Liver (tissue), 9 donors: ENCODE data around the gene IRF2BP2. TPM values are rescaled to one million over a fixed set of nuclear protein-coding genes. Genes with fewer than 3 reads are reported as not detected.

Experiments used
- DNase-seq: peaks from one replicate; pipeline ENCODE4 v3.0.0-alpha.2; 2017; ENCODE audit warnings: low spot score
- H3K27ac ChIP-seq, 2 donors: one replicate each; pipeline ENCODE4 v1.7.0; 2013; ENCODE audit warnings: inconsistent platforms in 2 of 2, low read length in 2 of 2, control low read depth in 1 of 2, low read depth in 1 of 2, mild to moderate bottlenecking in 1 of 2
- H3K27me3 ChIP-seq, 4 donors: one replicate each; pipeline versions ENCODE4 v1.6.1 to v1.7.0; 2013; ENCODE audit warnings: low read length in 3 of 4, inconsistent platforms in 1 of 4, mild to moderate bottlenecking in 1 of 4, moderate library complexity in 1 of 4; ENCODE audit not compliant: control insufficient read depth in 4 of 4, insufficient read depth in 4 of 4
- H3K36me3 ChIP-seq, 4 donors: one replicate each; pipeline versions ENCODE4 v1.6.1 to v1.7.0; 2013; ENCODE audit warnings: low read length in 3 of 4, mild to moderate bottlenecking in 3 of 4, low read depth in 1 of 4, moderate library complexity in 1 of 4; ENCODE audit not compliant: control insufficient read depth in 4 of 4, insufficient read depth in 3 of 4
- H3K4me1 ChIP-seq, 4 donors: one replicate each; pipeline versions ENCODE4 v1.6.1 to v1.7.0; 2013; ENCODE audit warnings: low read length in 3 of 4, mild to moderate bottlenecking in 3 of 4, moderate library complexity in 1 of 4; ENCODE audit not compliant: control insufficient read depth in 4 of 4, insufficient read depth in 4 of 4
- H3K4me3 ChIP-seq, 3 donors: one replicate each; pipeline versions ENCODE4 v1.6.1 to v1.7.0; 2013; ENCODE audit warnings: low read length in 3 of 3, control low read depth in 1 of 3, low read depth in 1 of 3, mild to moderate bottlenecking in 1 of 3
- H3K9ac ChIP-seq, 2 donors: one replicate each; pipeline ENCODE4 v1.7.0; 2013; ENCODE audit warnings: low read length in 2 of 2, mild to moderate bottlenecking in 2 of 2, moderate library complexity in 2 of 2, control low read depth in 1 of 2, low read depth in 1 of 2
- H3K9me3 ChIP-seq, 4 donors: one replicate each; pipeline versions ENCODE4 v1.6.1 to v1.7.0; 2013; ENCODE audit warnings: low read length in 3 of 4; ENCODE audit not compliant: control insufficient read depth in 4 of 4
- ATF3 ChIP-seq: IDR thresholded peaks from 2 replicates; pipeline ENCODE4 v1.6.1; 2016; ENCODE audit warnings: antibody characterized with exemption
- CTCF ChIP-seq: fragments of 150-350 bp; IDR thresholded peaks from 2 replicates; pipeline ENCODE4 v1.5.1; 2017; ENCODE audit warnings: improper control_type of control experiment, low read depth, low read length; ENCODE audit not compliant: missing input control
- EGR1 ChIP-seq, 2 donors: IDR thresholded peaks; 2 replicates each; pipeline ENCODE4 v1.6.1; 2016 to 2018; ENCODE audit warnings: antibody characterized with exemption in 2 of 2, low read depth in 2 of 2
- FOXA1 ChIP-seq: IDR thresholded peaks from 2 replicates; pipeline ENCODE4 v1.6.1; 2016; ENCODE audit warnings: antibody characterized with exemption
- FOXA2 ChIP-seq: IDR thresholded peaks from 2 replicates; pipeline ENCODE4 v1.6.1; 2016; ENCODE audit warnings: antibody characterized with exemption
- GABPA ChIP-seq, 2 donors: IDR thresholded peaks in 1 of 2; conservative IDR thresholded peaks in 1 of 2; 2 replicates each; pipeline ENCODE4 v1.6.1; 2016; ENCODE audit warnings: antibody characterized with exemption in 2 of 2, mild to moderate bottlenecking in 1 of 2, moderate library complexity in 1 of 2
- HNF4A ChIP-seq, 2 donors: conservative IDR thresholded peaks; 2 replicates each; pipeline ENCODE4 v1.6.1; 2016; ENCODE audit warnings: antibody characterized with exemption in 2 of 2, mild to moderate bottlenecking in 2 of 2
- HNF4G ChIP-seq: IDR thresholded peaks from 2 replicates; pipeline ENCODE4 v1.6.1; 2016; ENCODE audit warnings: antibody characterized with exemption
- JUND ChIP-seq, 2 donors: IDR thresholded peaks; 2 replicates each; pipeline ENCODE4 v1.6.1; 2016; ENCODE audit warnings: antibody characterized with exemption in 2 of 2
- MAX ChIP-seq: IDR thresholded peaks from 2 replicates; pipeline ENCODE4 v1.6.1; 2016; ENCODE audit warnings: antibody characterized with exemption
- NR2F2 ChIP-seq: IDR thresholded peaks from 2 replicates; pipeline ENCODE4 v1.6.1; 2016; ENCODE audit warnings: antibody characterized with exemption
- RAD21 ChIP-seq, 2 donors: IDR thresholded peaks; 2 replicates each; pipeline ENCODE4 v1.6.1; 2016; ENCODE audit warnings: antibody characterized with exemption in 2 of 2, mild to moderate bottlenecking in 2 of 2
- REST ChIP-seq: IDR thresholded peaks from 2 replicates; pipeline ENCODE4 v1.6.1; 2016; ENCODE audit warnings: antibody characterized with exemption, mild to moderate bottlenecking
- RXRA ChIP-seq, 2 donors: IDR thresholded peaks; 2 replicates each; pipeline ENCODE4 v1.6.1; 2017 to 2018; ENCODE audit warnings: antibody characterized with exemption in 2 of 2, mild to moderate bottlenecking in 1 of 2
- SP1 ChIP-seq: IDR thresholded peaks from 2 replicates; pipeline ENCODE4 v1.6.1; 2018; ENCODE audit warnings: antibody characterized with exemption, mild to moderate bottlenecking
- TAF1 ChIP-seq: conservative IDR thresholded peaks from 2 replicates; pipeline ENCODE4 v1.6.1; 2016; ENCODE audit warnings: antibody characterized with exemption, mild to moderate bottlenecking
- YY1 ChIP-seq: IDR thresholded peaks from 2 replicates; pipeline ENCODE4 v1.6.1; 2016; ENCODE audit warnings: antibody characterized with exemption, mild to moderate bottlenecking
- ZBTB33 ChIP-seq: IDR thresholded peaks from 2 replicates; pipeline ENCODE4 v1.6.1; 2016; ENCODE audit warnings: antibody characterized with exemption
- WGBS: extraction: QIAGEN DNeasy Blood & Tissue Kit; methylation state at CpG from one replicate; pipeline ENCODE4 v1.1.7; 2013; 5-methylcytosine and 5-hydroxymethylcytosine counted together
- polyA plus RNA-seq, 2 donors: library from polyadenylated mRNA; stranded (reverse) in 1 of 2; unstranded in 1 of 2; fragments of 200-250 nt in 1 of 2; fragments of >200 nt in 1 of 2; fragmentation: Nextera tagmentation in 1 of 2; extraction: Ambion mirVana in 1 of 2; gene quantifications; one replicate each; pipeline versions ENCODE4 v1.2.1 to v1.2.3, GENCODE V29; 2013 to 2015
- total RNA-seq, 2 donors: library from RNA; depleted of rRNA; stranded (reverse); fragments of >200 nt; gene quantifications; one replicate each; pipeline ENCODE4 v1.2.3, GENCODE V29; 2014
- donor health status: healthy.
- donor health status: healthy.
- donor health status: healthy.
- donor health status: healthy.
- donor health status: healthy.

The IRF2BP2 gene
- total and polyA plus RNA-seq, 4 donors: 22.2 to 48.2 (median 35.4) TPM

GRCh38 chr1:234617986-234618736 is 8.2 kb upstream of the IRF2BP2 start:
- Histone ChIP-seq H3K4me1 (peaks cover 14 to 59% (median 33%) of the 10 kb centered on the region in 4 donors), H3K4me3 (no peak overlapping the region), H3K9ac (peak overlapping the region; percentile 28 to 61), H3K27ac (peak overlapping the region; percentile 88 to 90), H3K9me3 (no peaks in the 10 kb centered on the region), H3K36me3 (no peaks in the 10 kb centered on the region), H3K27me3 (no peaks in the 10 kb centered on the region)
- DNase-seq: no peak
- 47% methylated on average over 7 of the region's 7 CpGs for WGBS
- TF ChIP-seq RXRA (IDR thresholded peaks at IDR 0.05): peak in 1 of 2 donors; percentile 25
- peak; percentile 22 to 27 for TF ChIP-seq HNF4A (conservative IDR thresholded peaks at IDR 0.05)
- TF ChIP-seq EGR1 (IDR thresholded peaks at IDR 0.05; ENCODE audit: low read depth in 2 of 2): peak in 1 of 2 donors; percentile 9
- TF ChIP-seq YY1: peak; percentile 12
- TF ChIP-seq RAD21 (IDR thresholded peaks at IDR 0.05): peak in 1 of 2 donors; percentile 26
- TF ChIP-seq NR2F2: peak; percentile 16
- TF ChIP-seq SP1: peak; percentile 15
- TF ChIP-seq FOXA2: no peak
- no peak for TF ChIP-seq GABPA (IDR thresholded peaks at IDR 0.05 in 1 of 2, conservative IDR thresholded peaks at IDR 0.05 in 1 of 2)

- DNase-seq: no peak
- peak overlapping the region; percentile 88 to 90 for H3K27ac ChIP-seq
- 50% methylated on average over 14 of the region's 14 CpGs for WGBS
- H3K36me3 ChIP-seq: no peaks in the 10 kb centered on the region
- H3K9ac ChIP-seq: peak overlapping the region in 1 of 2 donors; percentile 14
- no peaks in the 10 kb centered on the region for H3K9me3 ChIP-seq
- peak; percentile 96 for TF ChIP-seq SP1
- TF ChIP-seq REST: peak; percentile 64
- no peak for TF ChIP-seq CTCF
- peak; percentile 39 for TF ChIP-seq HNF4G
- peak; percentile 92 for TF ChIP-seq MAX
- peak in 1 of 2 donors; percentile 83 for TF ChIP-seq EGR1 (IDR thresholded peaks at IDR 0.05; ENCODE audit: low read depth in 2 of 2)
- peak; percentile 87 for TF ChIP-seq ZBTB33
- peak; percentile 72 to 89 for TF ChIP-seq JUND (IDR thresholded peaks at IDR 0.05)
- TF ChIP-seq RXRA (IDR thresholded peaks at IDR 0.05): peak; percentile 98
- no peak for TF ChIP-seq TAF1
- TF ChIP-seq HNF4A (conservative IDR thresholded peaks at IDR 0.05): peak; percentile 76 to 87
- TF ChIP-seq NR2F2: peak; percentile 58
- peak in 1 of 2 donors; percentile 42 for TF ChIP-seq GABPA (IDR thresholded peaks at IDR 0.05 in 1 of 2, conservative IDR thresholded peaks at IDR 0.05 in 1 of 2)
- peak; percentile 72 for TF ChIP-seq ATF3
- peak; percentile 64 to 72 for TF ChIP-seq RAD21 (IDR thresholded peaks at IDR 0.05)
- peak; percentile 70 for TF ChIP-seq FOXA2
- peak; percentile 49 for TF ChIP-seq FOXA1
- peak; percentile 96 for TF ChIP-seq YY1
- no peak overlapping the region for H3K4me3 ChIP-seq
- peaks cover 16 to 65% (median 34%) of the 10 kb centered on the region in 4 donors for H3K4me1 ChIP-seq
- H3K27me3 ChIP-seq: no peaks in the 10 kb centered on the region
Observed at GRCh38 chr1:234617131-234617985, 7.4 kb upstream of the IRF2BP2 start.
